ENCODE measurements around the gene TENM4. TPM values are rescaled to one million over a fixed set of nuclear protein-coding genes. Genes with fewer than 3 reads are reported as not detected.
A peak's percentile ranks its signal among the peaks of the same experiment; 100 is the strongest.

Gene TENM4
- total RNA-seq, 1 donor from 2014 or later: 0.08 TPM

DNA sequence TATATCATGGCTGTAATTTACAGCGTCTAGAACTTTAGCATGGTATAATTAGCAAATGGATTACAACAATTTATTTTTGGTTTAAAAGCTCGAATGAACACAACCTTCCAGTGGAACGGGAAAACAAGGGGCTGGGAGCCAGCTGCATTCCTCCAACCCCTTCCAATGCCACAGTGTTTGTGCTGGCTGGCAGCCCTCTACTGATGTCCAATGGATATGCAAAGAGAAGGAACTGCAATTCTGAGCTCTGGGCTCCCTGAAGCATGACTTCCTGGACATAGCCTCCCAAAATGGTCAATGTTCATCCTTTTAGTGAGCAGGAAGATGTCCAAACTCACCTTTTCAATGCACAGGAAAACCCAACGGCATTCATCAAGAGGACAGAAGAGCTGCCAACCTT lies 288.3 kb downstream of the TENM4 start:
- ATAC-seq (no peak), DNase-seq (ENCODE audit: low spot score) (no peak)

- ATAC-seq: no peak
- DNase-seq (ENCODE audit: low spot score): no peak
Observed at GRCh38 chr11:79151396-79151795, 289.4 kb downstream of the TENM4 start.

DNA sequence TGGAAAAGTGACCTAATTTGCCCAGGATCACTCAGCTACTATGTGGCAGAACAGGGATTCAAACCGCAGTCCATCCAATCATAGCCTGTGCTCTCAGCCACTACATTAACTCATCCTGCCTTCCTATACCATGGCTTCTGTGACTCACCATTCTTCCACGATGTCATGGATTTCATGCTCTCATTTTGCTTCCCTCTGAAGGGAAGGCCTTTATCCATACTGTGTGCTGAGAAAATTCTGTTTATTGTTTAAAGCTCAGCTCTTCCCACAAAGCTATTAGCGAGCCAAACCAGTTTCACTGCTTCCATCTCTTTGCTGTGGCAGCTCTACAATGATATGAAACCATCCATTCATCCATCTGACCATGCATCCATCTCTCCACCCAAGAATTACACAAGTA lies 289.9 kb downstream of the TENM4 start:
- no peak for DNase-seq (ENCODE audit: low spot score)
- ATAC-seq: no peak

- no peak for DNase-seq (ENCODE audit: low spot score)
Observed at GRCh38 chr11:79150320-79150719, 290.5 kb downstream of the TENM4 start.

GRCh38 chr11:79147731-79148130 lies 293.1 kb downstream of the TENM4 start:
- no peak for ATAC-seq

More at GRCh38 chr11:79150320-79150719, 290.5 kb downstream of the TENM4 start:
- ATAC-seq: no peak

GRCh38 chr11:79147011-79147410 lies 293.8 kb downstream of the TENM4 start:
- no peak for DNase-seq (ENCODE audit: low spot score)
- no peak for ATAC-seq

More at GRCh38 chr11:79147731-79148130, 293.1 kb downstream of the TENM4 start:
- no peak for DNase-seq (ENCODE audit: low spot score)

DNA sequence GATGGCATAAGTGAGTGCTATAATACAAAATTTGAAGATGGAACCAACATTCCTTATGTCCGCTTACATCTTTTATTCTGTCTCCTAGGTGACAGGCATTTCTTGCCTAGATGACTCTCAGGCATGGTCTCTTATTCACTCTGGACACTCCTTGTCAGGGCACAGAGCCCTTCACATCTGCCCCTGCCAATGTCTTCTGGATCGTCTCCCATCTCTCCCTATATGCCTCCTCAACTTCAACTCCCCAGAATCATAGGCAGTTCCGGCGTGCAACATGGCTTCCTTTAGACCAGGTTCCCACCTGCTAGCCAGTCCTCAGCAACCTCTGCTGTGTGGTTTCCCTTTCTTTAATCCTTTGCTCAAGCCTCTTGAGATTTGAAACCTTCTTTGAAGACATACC lies 300.9 kb downstream of the TENM4 start:
- no peak for ATAC-seq
- no peak for DNase-seq (ENCODE audit: low spot score)

DNA sequence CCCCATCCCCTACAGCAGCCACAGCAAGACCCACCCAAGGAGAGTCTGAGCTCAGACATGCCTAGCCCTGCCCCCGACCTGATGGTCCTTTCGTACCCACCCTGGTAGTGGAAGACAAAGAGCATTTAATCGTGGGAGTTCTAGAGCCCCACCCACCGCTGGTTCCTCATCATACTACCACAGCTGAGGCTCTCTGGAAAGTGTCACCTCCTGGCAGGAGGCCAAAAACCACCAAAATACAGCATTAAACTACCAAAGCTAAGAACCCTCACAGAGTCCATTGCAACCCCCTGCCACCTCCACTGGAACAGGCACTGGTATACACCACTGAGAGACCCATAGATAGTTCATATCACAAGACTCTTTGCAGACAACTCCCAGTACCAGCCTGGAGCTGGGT lies 311.1 kb downstream of the TENM4 start:
- ATAC-seq (no peak), DNase-seq (ENCODE audit: low spot score) (no peak)

- DNase-seq (ENCODE audit: low spot score): no peak
- no peak for ATAC-seq
Observed at GRCh38 chr11:79128291-79128690, 312.5 kb downstream of the TENM4 start.

DNA sequence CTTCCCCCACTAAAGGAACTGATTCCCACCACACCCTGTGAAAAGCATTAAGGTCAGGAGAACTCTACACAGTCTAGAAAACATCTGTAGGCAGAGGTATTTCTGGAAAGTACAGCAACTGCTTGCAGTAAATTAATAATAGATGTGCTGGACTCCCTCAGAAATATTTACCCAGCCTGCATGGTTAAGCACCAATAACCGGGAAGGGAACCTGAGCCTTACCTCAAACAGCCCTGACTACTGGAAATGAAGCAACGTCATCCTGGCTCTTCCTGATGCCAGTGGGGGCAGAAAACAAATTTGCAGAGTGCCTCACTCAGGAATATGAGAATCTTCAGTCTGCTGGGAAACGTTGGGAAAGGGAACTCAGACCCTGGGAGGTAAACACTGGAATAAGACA lies 318.1 kb downstream of the TENM4 start:
- DNase-seq (ENCODE audit: low spot score): no peak
- ATAC-seq: no peak

DNA sequence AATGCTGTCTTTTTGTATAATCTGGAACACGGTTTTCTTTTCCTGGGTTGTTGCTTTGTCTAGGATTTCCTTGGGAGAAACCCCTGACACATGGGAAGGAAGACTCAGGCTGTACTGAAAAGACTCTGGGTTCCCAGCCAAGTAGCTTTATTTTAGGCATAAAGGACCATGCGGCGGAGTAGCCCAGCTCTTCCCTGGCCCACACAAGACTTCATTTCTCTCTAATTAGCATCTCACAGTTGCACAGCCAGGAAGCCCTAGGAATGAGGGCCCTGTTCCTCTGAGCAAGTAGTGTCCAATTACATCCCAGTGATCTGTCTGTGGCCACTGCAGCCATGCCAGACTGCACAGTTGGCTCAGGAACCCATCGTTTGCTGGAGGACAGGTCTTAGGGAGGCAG lies 319.5 kb downstream of the TENM4 start:
- DNase-seq (ENCODE audit: low spot score) (no peak), ATAC-seq (no peak)

DNA sequence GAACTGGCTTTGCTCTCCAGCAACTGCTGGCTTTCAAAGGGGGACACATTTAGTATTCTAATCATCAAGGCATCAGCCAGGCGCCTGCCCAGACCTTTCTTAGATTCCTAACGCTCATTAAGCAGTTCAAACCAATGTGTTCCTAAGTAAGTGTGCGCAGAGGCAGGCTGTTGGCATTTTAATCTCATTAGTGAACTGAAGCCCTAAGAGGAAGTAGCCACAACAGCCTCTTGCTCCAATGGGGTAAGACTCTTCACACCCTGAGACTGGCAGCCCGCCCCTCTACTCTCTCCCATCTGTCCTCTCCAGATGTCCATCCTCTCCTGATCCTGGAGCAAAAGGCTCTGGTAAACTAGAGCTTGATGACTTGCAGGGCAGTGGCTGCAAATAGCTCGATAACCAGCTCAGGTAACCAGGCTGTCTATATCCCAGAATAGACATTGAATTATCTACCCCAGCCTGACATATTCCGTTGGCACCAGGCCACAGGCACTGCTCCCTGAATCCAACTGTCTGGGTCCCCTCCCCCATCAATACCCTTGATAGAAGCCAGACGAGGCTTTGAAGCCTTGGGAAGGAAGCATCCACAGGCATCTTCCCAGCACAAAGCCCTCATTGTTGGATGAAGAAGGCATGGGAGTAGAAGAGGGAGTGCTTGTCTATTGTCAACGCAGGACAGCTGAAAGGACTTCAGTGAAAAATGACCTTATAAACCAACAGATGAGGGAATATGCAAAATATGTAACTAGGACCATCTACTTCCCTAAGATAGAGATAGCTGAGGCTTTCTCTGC lies 321.1 kb downstream of the TENM4 start:
- ATAC-seq (no peak), DNase-seq (ENCODE audit: low spot score) (no peak)

DNA sequence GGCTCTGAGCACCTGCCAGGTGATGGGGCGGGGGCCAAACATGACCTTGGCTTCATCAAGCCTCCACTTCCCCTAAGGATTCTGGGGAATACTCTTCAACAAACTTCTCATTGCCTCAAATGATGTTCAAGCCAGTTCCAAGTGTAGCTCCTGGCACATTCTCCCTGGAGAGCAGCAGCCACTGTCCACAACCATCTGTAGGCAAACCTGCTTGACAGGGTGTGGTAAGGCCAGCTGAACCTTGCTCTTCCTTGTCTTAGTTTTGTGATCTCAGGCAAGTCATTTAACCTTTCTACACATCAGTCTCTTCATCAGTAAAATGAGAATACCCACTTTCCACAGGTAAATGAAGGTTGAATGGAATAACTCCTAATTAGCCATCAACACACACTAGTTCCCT lies 323.3 kb downstream of the TENM4 start:
- ATAC-seq (no peak), DNase-seq (ENCODE audit: low spot score) (no peak)

DNA sequence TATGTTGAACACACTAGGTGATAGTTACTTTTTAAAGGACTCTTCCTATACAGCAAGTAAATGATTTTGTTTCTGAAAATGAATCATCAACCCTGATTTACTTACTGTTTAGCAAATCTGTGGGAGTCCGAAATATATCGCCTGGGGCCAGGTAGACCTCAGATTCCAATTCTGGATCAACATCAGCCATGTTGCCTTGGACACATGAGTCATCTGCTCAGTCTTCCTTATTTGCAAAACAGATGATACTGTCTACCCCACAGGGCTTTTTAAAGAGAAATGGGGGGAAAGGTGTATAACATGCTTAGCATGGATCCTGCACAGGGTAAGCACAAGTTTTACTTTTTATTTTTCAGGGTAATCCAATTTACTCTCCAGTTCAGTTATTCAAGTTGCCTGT lies 324.2 kb downstream of the TENM4 start:
- ATAC-seq: no peak
- DNase-seq (ENCODE audit: low spot score): no peak

DNA sequence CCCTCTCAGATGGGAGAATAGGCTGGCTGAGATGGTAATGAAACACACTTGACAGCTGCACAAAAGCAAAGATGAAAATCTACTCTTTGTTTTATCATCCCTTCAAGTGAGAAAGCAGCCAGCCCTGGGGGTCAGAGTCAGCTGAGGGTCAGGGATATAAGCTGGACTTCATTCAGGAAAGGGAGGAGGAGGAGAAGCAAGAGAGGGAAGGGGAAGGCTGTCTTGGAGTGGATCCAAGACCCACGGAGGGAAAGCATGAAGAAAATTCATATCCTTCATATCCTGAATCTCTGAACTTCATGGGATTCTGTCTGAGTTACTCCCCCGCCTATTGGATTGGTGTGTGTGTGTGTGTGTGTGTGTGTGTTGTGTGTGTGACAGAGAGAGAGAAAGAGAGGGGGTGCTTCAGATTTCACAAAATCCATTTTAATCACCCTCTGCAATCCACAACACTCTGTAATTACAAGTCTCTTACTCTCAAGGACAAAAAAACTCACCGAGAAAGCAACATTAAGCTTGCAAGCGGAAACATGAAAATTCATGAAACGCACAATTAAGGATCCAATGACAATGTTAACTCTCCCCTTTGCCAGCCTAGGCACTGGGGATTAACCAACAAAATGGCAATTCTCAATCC lies 327.7 kb downstream of the TENM4 start:
- no peak for DNase-seq (ENCODE audit: low spot score)
- no peak for ATAC-seq

DNA sequence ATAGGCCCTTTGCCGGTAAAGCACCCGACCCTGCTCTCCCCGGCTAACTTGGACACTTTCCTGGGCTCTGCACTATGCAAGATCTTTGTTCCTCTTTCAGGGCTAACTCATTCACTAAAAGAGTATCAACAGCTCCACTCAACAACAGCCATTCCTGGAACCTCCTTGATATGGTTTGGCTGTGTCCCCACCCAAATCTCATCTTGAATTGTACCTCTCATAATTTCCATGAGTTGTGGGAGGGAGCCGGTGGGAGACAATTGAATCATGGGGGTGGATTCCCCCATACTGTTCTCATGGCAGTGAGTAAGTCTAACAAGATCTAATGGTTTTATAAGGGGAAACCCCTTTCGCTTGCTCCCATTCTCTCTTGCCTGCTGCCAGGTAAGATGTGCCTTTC lies 330.0 kb downstream of the TENM4 start:
- ATAC-seq: no peak

DNA sequence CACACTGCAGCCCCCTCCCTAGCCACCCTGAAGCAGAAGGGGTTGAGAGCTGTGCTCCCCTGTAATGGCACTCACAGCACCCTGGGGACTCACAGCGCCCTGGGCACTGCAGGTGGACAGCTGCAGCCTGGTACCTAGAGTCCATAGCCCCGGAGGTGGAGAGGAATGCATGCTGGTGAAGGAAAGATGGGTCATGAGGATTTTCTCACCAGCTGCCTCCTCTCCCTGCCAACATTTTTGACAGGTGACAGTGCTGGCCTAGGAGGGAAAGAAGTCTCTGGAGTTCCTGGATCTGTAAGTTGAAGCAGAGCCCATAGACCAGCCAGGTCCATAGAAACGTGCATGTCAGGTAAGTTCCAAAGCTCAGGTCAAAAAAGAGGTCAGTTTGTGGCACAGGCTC lies 330.5 kb downstream of the TENM4 start:
- ATAC-seq: no peak
- DNase-seq (ENCODE audit: low spot score): no peak

More for the DNA sequence above, 330.0 kb downstream of the TENM4 start:
- DNase-seq (ENCODE audit: low spot score): no peak

DNA sequence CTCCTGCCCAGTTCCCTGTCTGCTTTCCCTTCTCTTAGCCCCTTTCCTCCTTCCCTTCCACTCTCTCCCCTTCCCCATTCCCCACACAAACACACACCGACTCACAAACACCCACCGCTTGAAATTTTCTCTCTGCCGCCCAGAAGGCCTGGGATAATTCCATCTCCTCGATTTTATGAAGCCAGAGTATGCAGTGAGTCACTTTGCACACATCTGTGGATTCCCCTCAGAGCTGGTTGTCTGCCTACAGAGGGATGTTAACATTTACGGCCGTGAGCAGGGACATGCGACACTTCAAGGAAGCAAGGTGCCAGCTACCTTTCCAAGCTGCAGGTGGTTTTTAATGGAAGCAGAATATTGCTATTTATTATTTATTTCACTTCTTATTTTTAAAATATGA lies 332.0 kb downstream of the TENM4 start:
- DNase-seq (ENCODE audit: low spot score) (no peak), ATAC-seq (no peak)

GRCh38 chr11:79102840-79103239 lies 338.0 kb downstream of the TENM4 start:
- ATAC-seq (no peak), DNase-seq (ENCODE audit: low spot score) (no peak)

DNA sequence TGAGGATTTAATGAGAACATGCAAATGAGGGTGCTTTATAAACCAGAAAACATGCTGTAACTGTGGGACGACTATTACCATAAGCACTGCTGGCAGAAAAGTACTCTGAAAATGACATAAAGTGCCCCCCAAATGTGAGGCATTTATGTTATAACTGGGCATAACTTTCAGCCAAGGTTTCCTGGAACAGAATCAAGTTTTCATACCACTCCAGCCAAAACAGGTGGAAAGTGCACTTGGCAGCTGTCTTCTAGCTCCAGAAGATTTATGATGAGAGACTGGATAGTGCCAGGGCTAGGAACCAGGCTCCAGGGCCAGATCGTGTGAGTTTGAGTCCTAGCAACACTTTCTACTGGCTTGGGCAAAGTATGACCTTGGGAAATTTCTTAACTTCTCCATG lies 339.2 kb downstream of the TENM4 start:
- peak; percentile 55 for ATAC-seq
- DNase-seq (ENCODE audit: low spot score): no peak

DNA sequence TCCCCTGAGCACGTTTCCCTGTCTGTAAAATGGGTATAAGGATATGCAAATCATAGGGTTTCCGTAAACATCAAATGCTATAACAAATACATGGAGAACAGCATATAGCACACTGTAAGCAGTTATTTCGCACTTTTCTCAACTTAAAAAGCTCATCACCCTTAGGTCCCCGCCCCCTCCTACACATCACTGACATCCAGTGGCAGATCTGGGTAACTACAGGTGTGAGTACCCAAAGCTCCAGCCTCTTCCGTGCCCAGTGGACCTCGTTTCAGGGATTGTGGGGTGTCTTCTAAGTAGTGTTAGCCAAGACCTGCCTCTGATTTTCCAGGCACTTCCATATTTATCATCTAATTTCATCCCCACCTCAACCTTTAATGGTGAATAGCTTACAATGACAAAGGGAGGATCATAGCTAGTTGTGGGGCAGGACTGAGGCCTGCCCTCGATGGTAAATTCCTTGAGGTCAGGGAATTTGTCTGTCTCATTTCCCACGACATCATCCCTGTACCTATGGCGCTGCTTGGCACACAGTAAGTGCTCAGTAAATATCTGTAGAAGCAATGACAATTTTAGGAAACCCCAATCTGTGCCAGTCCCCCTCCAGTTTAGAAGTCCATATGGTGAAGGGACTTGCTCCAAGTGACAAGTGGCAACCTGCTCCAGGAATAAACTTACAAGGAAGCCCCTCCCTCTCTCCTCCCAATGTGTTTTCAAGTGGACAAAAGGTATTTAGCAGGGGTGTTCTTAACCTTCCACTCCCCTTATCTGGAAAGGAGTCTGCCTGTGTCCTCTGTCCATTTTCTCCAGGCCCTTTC lies 340.5 kb downstream of the TENM4 start:
- peak; percentile 95 for ATAC-seq
- no peak for DNase-seq (ENCODE audit: low spot score)

DNA sequence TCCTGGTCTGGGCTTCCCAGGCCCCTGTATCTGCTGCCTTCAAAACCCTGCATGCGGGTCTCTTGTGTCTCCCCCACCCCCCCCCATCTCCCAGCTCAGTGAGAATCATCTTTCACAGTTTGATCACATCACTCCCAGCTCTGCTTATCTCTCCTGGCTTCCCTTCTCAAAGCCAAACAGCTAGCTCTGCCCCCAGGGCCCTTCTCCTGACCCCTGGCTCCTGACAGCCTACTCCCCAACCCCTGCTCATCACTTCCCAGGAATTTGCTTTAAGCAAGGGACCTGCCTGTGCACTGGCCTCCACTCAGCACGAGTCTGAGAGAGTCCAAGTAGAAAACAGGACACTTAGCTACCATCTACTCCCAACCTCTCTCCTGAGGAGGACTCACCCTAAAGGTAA lies 342.7 kb downstream of the TENM4 start:
- ATAC-seq (no peak), DNase-seq (ENCODE audit: low spot score) (no peak)

Data from left lobe of liver (tissue), 2 donors.